Stimulated activated naive CD8-positive, alpha-beta T cell treated with anti-CD3 and anti-CD28 coated beads, Interleukin-15, Interleukin-2, amounts not matched to agents 100 U/mL and 50 U/mL, for 24 hours (primary cell): Measurements from ENCODE around the gene ZNF263.
A peak's percentile ranks its signal among the peaks of the same experiment; 100 is the strongest.
"Not testable (repeated sequence)": the region's sequence is repeated elsewhere in the genome, so short reads cannot be mapped to it uniquely, and the experiment has no call there.

ENCODE experiments used
- ATAC-seq: fragments of 150-1000 bp; cut with Tn5 transposase; one replicate; pipeline ENCODE4 v1.10.0; 2021
- DNase-seq: peaks from one replicate; pipeline ENCODE4 v3.0.0; 2021

Gene ZNF263

DNA sequence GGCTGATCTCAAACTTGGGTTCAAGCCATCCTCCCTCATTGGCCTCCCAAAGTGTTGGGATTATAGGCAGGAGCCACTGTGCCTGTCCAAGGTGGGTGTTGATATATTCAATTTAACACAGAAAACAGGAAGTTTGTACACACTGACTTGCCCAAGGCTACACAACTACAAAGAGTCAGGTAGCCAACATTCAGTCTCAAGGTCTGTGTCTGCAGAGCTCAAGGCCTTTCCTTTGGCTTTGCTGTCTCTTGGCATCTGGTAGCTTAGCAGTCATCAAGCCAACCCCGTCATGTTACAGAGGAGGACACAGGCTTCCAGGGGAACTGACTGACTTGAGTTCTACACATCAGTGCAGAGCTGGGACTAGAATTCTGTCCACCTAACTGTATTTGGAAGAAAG, 15.0 kb upstream of the ZNF263 start:
- DNase-seq, result no peak
- no peak for ATAC-seq

DNA sequence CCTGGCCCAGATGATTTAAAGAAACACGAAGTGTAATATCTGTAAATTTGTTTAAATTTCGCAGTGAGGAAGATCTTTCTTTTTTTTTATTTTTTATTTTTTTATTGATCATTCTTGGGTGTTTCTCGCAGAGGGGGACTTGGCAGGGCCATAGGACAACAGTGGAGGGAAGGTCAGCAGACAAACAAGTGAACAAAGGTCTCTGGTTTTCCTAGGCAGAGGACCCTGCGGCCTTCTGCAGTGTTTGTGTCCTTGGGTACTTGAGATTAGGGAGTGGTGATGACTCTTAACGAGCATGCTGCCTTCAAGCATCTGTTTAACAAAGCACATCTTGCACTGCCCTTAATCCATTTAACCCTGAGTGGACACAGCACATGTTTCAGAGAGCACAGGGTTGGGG, 12.6 kb upstream of the ZNF263 start:
- ATAC-seq, DNase-seq: not testable (repeated sequence)

DNA sequence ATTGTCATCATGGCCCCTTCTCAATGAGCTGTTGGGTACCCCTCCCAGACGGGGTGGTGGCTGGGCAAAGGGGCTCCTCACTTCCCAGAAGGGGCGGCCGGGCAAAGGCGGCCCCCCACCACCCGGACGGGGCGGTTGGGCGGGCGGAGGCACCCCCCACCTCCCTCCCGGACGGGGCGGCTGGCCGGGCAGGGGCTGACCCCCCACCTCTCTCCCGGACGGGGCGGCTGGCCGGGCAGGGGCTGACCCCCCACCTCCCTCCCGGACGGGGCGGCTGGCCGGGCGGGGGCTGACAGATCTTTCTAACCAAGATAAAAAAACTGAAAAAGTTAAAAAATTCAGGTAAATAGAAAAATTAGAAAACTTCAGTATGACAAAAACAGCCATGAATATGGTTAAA, 12.0 kb upstream of the ZNF263 start:
- not testable (repeated sequence) for ATAC-seq, DNase-seq

DNA sequence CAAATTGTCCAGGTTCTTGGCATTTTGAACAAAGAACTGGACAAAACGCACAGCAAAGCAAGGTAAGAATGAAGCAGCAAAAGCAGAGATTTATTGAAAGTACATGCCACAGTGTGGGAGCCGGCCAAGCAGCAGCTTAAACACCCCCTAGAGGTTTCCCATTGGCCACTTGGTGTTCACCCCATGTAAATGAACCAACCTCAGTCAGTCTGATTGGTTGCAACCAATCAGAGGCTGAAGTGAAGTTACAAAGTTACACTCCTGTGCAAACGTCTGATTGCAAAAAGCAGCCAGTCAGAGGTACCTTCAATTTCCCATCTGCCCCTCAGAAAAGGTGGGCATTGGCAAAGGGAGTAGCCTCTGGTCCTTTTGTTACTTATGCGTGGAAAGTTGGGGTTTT, 8.8 kb upstream of the ZNF263 start:
- ATAC-seq (no peak), DNase-seq (no peak)

DNA sequence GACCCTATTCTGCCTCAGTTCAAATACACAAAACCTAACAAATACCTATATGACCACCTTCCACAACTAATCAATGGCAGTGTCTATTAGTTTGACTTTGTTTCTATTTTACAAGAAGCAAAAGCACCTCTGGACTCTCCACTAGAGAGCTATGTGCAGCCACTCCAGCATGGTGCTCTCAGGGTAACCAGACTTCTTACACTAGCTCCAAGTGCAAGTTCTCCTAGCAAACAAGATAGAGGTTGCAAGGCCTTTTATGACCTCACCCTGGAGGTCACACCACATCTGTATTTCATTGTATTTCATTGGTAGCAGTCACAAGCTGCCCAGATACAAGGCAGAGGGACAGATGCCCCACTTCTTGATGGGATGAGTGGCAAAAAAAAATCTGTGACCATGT, 8.3 kb upstream of the ZNF263 start:
- ATAC-seq (no peak), DNase-seq (no peak)

DNA sequence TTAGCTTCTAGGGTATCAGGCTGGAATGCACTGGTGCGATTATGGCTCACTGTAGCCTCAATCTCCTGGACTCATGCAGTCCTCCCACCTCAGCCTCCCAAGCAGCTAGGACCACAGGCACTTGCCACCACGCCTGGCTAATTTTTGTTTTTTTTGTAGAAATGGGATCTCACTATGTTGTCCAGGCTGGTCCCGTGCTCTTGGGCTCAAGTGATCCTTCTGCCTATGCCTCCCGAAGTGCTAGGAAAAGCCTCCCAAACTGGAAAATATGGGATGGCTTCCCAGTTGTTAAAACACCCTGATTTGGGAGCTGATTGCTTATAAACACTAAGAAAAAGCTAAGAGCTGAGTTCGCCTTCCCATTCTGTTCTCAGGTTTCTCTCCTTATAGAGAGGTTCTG, 6.6 kb upstream of the ZNF263 start:
- DNase-seq, result no peak
- ATAC-seq, result no peak

DNA sequence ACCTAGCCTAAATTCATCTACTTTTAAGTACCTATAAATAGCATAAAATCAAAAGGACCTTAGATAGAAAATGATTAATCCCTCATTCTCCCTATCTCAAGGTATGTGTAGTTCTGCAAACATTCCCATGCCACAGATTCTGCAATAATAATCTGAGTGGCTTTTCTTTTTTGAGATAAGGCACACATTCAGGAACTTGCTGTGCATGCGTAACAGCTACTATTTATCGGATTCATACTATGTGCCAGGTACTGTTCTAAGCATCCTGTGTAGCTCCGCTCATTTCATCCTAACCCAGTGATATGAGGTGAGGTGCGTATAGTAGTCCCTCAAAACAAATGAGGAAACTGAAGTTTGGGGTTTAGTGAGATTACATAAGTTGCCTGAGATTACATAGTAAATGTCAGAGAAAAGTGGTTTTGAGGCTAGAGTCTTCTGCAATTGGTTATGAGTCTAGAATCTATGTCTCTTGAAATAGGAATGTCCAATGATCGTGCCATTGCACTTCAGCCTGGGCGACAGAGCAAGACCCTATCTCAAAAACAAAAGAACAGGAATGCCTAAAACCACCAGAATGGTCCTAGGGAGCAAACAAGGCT, 2.0 kb upstream of the ZNF263 start:
- DNase-seq (no peak), ATAC-seq (no peak)

DNA sequence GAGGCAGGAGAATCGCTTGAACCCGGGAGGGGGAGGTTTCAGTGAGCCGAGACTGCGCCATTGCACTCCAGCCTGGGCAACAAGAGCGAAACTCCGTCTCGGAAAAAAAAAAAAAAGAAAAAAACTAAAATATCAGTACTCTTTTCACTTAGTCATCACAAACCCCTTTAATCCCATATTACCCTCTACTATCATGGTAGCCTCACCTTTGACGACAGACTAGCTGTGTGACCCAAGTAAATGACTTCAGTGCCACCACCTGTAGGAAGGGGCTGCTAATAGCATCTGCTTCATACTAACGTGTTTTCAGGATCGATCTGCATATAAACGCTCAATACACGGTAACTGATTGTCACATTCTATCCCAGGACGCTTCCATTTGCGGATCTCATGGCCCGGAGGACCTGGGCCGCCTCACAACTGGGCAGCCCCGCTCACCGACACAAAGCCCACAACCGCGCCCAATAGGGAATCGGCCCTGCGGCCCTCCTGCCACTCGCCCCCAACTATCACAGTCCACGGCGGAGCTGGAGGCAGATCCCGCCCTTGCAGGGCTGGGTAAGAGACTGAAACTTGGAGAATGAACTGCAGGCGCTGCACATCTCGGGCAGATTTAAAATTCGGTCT, 1.1 kb upstream of the ZNF263 start:
- peak; percentile 45 for ATAC-seq
- no peak for DNase-seq

DNA sequence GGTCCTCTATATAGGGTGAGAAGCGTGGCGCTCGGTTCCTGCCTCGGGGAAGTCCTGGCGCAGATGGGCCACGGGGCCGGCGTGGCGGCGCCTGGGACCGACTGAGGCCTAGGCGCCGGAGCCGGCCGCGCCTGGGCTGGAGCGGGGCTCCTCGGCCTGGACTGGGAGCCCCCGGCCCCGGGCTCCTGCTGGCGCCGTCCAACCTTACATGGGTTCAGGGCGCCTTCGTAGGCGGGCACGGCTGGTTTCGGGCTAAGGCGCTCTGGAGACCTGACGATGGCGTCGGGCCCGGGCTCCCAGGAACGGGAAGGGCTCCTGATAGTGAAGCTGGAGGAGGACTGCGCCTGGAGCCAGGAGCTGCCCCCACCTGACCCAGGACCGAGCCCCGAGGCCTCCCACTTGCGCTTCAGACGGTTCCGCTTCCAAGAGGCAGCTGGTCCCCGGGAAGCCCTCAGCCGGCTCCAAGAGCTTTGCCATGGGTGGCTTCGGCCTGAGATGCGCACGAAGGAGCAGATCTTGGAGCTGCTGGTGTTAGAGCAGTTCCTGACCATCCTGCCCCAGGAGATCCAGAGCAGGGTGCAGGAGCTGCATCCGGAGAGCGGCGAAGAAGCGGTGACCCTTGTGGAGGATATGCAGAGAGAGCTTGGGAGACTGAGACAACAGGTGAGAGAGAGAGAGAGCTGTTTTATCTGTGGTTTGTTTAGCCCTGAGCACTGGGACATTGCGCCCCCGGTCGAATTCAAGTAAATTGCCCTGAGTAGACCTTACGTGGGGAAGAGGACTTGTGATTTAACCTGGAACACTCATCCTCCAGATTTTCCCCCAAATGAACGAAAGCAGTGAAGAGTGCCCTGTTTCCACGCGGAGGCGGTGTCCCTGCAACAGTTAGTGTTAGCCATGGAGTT, 504 bp downstream of the ZNF263 start:
- no peak for DNase-seq

DNA sequence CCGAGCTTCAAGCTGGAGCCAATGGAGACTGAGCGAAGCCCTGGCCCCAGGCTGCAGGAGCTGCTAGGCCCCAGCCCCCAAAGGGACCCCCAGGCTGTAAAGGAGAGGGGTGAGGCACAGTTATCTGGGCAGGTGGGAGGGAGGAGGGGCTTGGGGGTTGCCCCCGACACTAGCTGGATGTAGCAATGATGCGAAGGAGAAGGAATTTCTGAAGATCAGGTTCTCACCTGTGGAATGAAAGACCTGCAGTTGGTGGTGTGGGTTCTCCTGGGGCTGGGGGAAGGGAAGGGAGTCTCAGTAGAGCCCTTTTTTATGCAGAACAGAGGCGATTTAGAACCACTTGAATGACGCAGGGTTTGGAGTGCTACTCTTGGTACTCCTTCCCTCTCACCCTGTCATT, 1.8 kb downstream of the ZNF263 start:
- ATAC-seq (no peak), DNase-seq (no peak)

More for the DNA sequence above, 504 bp downstream of the ZNF263 start:
- ATAC-seq, result no peak

DNA sequence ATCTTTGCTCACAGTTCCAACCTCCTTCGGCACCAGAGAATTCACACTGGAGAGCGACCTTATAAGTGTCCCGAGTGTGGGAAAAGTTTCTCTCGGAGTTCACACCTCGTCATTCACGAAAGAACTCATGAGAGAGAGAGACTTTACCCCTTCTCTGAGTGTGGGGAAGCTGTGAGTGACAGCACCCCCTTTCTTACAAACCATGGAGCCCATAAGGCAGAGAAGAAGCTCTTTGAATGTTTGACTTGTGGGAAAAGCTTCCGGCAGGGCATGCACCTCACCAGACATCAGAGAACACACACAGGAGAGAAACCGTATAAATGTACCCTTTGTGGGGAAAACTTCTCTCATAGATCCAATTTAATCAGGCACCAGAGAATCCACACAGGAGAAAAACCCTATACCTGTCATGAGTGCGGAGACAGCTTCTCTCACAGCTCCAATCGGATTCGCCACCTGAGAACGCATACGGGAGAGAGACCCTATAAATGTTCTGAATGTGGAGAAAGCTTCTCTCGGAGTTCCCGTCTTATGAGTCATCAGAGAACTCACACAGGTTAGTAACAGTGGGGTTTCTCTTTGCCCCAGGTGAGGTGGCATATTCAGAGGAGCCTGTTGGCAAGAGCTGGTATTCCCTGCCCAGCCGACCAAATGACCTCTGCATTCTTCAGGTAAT, 6.8 kb downstream of the ZNF263 start:
- DNase-seq, result no peak
- ATAC-seq, result no peak

DNA sequence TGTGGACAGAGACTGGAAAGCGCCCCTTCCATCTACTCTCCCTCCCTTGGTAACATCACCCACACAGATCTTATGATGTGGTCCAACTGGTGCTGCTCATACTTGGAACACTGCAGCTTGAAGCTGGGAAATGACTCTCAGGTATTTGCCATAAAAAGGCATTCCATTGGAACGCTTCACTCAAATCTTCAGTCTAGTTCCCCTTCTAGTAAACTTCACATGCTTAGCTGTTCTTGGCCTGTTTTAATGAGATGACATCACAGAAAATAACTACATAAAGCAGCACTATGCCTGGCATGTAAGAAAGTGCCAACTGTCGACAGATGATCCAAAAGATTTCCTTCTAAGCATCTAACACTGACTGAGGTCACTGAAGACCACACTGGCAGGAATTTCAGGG, 9.3 kb downstream of the ZNF263 start:
- ATAC-seq (no peak), DNase-seq (no peak)

DNA sequence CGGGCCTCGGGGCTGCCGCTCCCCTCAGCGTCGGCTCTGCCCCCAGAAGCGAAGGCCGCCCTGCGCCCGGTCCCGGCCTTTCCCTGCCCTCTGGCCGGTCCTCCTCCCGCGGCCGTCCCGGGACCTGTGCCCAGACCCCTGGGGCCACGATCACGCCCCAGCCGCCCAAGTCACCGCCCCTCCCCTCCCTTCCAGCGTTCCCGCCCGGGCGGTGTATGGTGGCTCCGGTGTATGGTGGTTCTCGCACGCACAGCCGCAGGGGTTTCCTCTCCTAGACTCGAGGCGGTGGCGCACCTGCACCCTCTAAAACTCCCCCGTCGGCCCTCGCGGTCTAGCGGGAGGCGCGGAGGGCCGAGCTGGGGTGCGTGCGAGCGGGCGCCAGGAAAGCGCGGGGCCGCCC, 11.9 kb downstream of the ZNF263 start:
- no peak for ATAC-seq
- no peak for DNase-seq

DNA sequence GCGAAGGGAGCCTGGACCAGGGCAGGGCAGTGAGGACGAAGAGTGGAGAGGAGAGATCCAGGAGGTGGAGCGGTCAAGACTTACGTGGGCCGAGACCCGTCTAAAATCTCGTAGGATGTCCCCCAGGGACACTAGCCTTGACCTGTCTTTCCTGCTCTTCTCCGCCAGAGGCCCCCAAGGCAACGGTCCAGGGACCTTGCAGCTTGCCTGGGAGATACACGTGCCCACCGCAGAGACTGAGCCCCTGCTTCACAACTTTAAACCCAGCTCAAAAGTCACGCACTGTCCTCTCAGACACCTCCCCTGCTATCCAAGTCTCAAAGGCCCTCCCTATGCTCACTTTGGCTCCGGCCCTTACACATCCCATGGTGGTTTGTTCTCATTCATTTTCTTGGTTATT, 12.5 kb downstream of the ZNF263 start:
- DNase-seq, result no peak
- ATAC-seq, result no peak

DNA sequence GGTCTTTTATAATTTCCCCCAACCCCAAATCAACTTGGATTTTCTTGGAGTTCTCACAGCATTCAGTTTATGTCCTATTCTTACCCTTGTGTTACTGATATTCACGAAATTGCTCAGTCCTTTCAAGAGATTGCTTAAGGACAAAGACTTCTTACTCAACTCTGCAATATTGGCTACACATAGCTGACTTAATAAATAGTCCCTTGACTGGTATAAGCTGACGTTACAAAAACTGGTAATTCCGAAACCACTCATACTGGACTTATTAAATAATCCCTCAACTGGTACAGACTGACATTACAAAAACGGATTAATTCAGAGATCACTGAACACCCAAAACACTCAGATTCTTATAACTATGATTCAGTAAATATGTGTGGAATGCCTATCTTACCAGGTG, 21.1 kb downstream of the ZNF263 start:
- no peak for DNase-seq
- no peak for ATAC-seq

DNA sequence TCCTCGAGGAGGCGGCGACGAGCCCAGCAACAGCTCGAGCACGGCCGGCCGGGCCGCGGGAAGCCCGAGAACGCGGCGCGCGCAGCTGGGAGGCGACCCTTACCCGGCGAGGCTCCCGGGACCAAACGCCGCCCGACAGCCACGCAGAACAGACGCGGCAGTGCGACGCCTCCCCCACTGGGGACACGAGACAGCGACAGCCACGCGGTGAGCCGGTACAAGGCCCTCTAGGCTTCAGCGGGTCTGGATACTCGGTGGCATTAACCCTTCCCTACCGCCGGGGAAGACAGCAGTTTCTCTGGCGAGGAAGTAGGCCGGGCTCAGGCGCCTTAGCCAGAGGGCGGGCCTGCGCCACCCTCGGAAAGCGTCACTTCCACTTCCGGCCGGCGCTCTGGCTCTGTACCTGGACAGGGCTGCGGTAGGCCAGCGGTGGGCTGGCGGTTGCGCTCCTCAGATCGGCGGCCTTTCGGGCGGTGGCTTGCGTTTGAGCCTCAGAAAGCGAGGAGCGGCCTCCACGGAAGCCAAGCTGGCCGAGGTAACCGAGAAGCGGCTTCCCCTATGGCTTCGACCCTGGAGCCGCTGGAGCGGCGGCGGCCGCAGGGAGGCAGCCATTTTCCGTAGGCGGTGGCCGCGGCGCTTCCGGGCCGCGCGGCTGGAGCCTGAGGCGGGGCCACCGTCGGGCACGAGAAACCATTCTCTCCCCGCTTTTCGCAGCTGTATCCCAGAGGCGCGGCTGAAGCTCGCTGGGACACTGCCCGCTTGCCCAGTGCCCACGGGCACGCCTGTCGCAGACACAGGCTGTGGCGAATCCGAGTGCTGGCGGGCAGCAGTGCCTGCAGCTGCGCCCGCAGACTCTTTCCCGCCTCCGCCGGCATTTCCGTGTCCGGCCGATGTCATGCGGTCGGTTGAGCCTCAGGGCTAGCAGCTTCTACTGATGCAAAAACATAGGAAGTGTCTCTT, 22.1 kb downstream of the ZNF263 start, which contains the start of the genes TIGD7 and ZNF75A:
TSS of gene TIGD7 (minus strand) at position 322 of the 960 bp plus-strand sequence. CDS start 4,816 bp downstream, outside the sequence.
TSS of gene ZNF75A (plus strand) at position 389 of the 960 bp plus-strand sequence. CDS start 2,932 bp downstream, outside the sequence.
- DNase-seq (peak; percentile 85), ATAC-seq (peak; percentile 99)

DNA sequence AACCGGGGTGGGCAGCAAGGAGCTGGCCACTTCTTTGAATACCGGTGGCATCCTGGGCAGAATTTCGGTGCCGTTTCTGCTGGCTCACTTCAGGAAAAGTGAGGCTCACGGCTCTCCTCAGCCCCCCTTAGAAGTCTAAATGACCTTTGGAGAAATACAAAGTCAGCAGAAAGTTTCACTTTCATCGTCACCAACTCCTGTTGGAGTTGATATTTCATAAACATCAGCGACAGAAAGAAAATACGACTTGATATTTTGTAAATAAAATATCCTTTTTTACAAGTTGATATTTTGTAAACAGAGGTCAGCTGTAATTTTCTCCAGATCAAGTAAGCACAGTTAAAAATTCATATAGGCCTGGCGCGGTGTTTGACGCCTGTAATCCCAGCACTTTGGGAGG, 22.8 kb downstream of the ZNF263 start:
- DNase-seq, result no peak

DNA sequence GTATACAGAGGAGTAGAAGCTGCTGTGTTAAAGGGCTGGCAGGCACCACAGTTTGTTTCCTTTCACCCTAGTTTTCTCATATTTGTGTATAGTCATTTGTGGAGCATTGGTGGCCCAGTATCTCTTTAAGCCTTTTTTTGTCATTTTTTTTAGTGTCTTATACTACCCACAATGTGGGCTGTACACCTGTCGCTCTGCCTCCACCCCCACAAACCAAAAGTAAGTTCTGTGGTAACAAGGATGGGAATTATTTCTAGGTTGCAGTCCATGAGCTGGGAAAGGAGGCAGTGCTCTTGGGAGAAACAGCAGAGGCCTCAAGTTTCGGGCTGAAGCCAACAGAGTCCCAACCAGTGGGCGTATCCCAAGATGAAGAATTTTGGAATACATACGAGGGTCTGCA, 28.2 kb downstream of the ZNF263 start:
- ATAC-seq (no peak), DNase-seq (no peak)

More for the DNA sequence above, 22.8 kb downstream of the ZNF263 start:
- ATAC-seq, result no peak

DNA sequence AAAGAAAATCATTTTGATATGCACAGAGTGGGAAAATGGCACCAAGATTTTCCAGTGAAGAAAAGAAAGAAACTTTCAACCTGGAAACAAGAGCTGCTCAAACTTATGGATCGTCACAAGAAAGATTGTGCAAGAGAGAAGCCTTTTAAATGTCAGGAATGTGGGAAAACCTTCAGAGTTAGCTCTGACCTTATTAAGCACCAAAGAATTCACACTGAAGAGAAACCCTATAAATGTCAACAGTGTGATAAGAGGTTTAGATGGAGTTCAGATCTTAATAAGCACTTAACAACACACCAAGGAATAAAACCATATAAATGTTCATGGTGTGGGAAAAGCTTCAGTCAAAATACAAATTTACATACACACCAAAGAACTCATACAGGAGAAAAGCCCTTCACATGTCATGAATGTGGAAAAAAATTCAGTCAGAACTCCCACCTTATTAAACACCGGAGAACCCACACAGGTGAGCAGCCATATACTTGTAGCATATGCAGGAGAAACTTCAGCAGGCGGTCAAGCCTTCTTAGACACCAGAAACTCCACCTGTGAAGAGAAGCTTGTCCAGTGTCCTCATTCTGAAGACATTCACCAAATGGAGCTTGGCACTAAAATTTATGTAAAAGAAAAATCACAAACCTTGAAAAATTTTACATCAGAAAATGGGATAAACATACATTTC, 34.2 kb downstream of the ZNF263 start:
- DNase-seq (no peak), ATAC-seq (no peak)

DNA sequence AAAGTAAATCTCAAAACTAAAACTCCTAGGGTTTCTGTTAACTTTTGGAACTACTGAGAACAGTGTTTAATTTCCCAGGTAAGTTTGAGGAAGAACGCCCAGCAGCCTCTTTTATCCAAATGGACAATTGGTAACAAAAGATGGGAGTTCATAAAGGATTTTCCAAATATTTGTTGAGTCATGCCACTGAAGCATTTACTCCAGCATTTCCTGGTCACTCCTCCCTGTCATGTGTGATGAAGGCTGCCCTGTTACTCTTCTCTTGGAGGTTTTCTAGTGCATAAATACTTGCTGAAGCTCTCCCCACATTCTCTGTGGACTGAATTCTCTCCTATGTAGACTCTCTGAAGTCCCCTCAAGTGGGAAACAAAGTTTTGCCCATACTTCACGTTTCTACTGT, 38.5 kb downstream of the ZNF263 start:
- no peak for DNase-seq
- no peak for ATAC-seq

DNA sequence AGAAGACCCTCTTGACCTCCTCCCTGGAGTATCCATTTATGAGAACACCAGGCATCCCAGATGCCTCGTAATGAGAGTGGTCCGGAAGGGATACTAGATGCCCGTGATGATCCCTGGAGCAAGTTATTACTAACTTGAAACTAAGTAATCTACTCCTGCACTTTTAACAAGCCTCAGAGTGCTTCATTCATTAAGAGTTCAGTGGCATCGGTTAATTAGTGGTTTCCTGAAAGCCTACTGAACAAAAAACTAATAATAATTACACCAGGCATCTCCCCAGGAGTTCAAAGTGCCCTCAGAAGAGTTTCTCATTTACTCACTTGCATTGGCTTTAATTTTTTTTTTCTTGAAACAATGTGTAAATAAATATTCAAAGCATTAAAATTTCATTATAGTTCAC, 44.2 kb downstream of the ZNF263 start:
- ATAC-seq, result no peak
- no peak for DNase-seq
